ENCODE measurements around the gene SKAP1.
"Not testable (repeated sequence)": the region's sequence is repeated elsewhere in the genome, so short reads cannot be mapped to it uniquely, and the experiment has no call there.

SKAP1 gene

GRCh38 chr17:48373130-48373830, 56.7 kb downstream of the SKAP1 start:
- DNase-seq (ENCODE audit: low read depth in 2 of 2) = no peak

DNA sequence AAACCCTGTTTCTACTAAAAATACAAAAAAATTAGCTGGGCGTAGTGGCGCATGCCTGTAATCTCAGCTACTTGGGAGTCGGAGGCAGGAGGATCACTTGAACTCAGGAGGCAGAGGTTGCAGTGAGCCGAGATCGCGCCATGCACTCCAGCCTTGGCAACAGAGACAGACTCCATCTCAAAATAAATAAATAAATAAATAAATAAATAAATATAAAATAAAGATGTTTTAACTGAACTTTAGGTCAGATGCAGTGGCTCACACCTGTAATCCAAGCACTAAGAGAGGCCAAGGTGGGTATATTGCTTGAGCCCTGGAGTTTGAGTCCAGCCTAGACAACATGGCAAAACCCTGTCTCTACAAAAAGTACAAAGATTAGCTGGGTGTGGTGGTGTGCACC, 61.0 kb downstream of the SKAP1 start:
- not testable (repeated sequence) for DNase-seq (ENCODE audit: low read depth in 2 of 2)

DNA sequence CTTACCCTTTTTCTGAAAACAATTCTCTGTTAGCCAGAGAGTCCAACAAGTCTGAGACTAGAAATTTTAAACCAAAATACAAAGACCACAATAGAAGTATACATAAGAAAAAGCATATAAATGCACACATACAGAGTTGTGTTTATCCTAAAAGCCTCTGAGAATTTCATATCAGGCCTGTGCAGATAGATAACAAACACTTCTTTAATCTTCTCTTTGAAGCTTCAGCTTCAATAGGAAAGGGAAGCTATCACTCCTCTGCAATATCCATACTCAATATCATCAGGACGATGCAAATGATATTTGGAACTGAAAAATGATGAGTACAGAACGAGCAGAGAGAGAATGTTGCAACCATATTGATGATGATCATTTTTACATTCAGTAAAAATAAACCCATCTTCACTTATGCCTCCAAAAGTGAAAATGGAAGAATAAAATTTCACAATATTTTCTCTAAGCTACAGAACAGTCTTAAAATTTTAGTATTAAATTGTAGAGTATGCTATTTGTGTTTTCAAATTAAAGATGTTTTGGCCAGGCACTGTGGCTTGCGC, 61.6 kb downstream of the SKAP1 start:
- DNase-seq (ENCODE audit: low read depth in 2 of 2) = no peak

DNA sequence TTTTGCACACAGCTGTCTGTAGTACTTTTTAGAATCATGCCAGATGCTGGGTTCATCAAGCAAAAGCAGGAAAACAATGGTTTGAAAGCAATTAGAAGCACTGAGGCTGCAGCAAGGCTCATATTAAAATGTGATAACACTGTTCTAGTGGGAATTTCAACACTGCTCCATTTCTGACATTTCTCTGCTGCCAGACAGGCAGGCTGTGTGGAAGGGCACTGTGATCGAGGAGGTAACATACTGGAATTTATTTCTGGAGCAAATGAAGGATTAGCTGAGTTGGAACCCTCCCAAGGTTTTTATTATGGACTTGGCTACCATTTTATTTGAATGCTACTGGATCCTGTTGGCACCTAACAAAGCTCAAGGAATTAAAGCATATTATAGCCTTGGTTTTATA, 66.9 kb downstream of the SKAP1 start:
- no peak for DNase-seq (ENCODE audit: low read depth in 2 of 2)

GRCh38 chr17:48360861-48361633, 69.0 kb downstream of the SKAP1 start:
- DNase-seq (ENCODE audit: low read depth in 2 of 2) = not testable (repeated sequence)

GRCh38 chr17:48357779-48358602, 72.0 kb downstream of the SKAP1 start:
- DNase-seq (ENCODE audit: low read depth in 2 of 2) = no peak

DNA sequence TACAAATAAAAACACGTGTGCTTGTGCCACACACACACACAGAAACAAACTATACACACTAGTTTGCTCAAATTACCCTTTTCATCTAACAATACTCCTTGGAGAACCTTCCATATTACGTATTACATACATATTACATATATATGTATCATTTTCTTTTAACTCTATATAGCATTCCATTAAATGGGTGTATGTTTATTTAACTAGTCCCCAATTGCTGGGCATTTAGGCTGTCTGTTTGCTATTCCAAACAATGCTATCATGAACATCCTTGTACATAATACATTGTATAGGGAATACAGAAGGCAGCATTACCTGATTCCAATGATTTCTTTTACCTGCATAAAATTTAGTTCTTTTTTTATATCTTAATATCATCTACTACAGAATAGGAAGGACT, 73.1 kb downstream of the SKAP1 start:
- no peak for DNase-seq (ENCODE audit: low read depth in 2 of 2)

DNA sequence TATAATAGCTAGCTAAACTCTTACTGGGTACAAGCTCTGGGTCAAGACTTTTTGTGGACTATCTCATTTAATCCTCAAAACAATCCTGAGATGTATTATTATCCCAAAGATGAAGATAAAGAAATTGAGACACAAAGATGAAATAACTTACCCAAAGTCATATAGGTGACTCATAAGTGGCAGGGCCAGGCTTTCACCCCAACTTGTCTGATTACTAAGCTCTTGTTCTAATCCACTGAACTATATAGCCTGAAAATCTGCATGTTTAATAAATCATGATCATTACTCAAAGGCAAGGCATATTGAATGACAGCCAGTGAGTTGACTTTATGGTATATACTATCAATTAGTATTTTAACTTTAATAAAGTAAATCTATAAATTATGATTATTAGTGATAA, 77.4 kb downstream of the SKAP1 start:
- DNase-seq (ENCODE audit: low read depth in 2 of 2) = no peak

DNA sequence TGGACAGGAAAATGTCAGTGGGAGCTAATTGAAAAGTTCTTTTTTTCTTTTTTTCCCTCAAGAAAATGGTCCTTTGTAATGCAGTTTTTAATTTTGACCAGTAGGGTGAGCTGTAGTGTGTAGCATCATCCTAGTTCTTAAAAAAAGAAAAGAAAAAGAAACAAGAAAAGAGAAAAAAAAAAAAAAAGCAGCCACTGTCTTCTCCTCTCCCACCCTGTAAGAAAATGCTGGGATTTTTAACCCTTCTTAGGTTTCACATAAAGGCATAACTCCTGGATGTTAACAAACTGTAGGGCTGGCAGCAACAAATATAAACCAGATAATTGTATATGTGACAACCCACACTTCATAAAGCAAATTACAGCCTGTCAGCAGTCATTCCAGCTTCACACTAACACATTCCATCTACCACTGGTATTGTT, 78.1 kb downstream of the SKAP1 start:
- no peak for DNase-seq (ENCODE audit: low read depth in 2 of 2)

GRCh38 chr17:48348352-48348751, 81.7 kb downstream of the SKAP1 start:
- DNase-seq (ENCODE audit: low read depth in 2 of 2) = no peak

- DNase-seq (ENCODE audit: low read depth in 2 of 2) = no peak
Observed at GRCh38 chr17:48347177-48347576, 82.8 kb downstream of the SKAP1 start.

DNA sequence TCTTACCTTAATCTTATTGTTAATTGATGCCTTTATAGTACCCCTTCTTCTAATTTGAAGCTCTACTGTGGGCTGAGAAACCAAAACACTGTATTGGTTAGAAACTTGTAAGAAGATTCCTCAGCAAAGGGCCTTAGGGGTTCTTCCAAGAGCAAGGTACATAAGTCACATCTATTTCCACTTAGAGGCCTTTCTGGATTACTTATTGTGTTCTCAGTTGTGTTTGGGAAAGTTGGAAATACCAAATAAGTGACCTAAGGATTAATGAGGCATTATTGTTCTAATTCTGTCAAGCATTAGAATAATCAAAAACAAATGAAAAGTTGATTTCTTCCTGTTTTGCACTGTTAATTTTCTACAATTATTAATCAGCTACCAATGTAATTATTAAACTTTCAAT, 85.8 kb downstream of the SKAP1 start:
- no peak for DNase-seq (ENCODE audit: low read depth in 2 of 2)

GRCh38 chr17:48340916-48341315, 89.1 kb downstream of the SKAP1 start:
- no peak for DNase-seq (ENCODE audit: low read depth in 2 of 2)

- DNase-seq (ENCODE audit: low read depth in 2 of 2) = no peak
Observed at GRCh38 chr17:48338720-48339119, 91.3 kb downstream of the SKAP1 start.

DNA sequence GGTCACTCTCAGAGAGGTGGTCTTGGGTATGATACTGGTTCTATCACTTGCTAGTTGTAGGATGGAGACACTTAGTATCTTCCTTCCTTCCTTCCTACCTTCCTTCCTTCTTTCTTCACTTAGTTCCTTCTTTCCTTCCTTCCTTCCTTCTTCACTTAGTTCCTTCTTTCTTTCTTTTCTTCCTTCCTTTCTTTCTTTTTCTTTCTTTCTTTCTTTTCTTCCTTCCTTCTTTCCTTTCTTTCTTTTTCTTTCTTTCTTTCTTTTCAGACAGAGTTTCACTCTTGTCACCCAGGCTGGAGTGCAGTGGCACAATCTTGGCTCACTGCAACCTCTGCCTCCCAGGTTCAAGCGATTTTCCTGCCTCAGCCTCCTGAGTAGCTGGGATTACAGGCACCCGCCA, 92.1 kb downstream of the SKAP1 start:
- not testable (repeated sequence) for DNase-seq (ENCODE audit: low read depth in 2 of 2)

DNA sequence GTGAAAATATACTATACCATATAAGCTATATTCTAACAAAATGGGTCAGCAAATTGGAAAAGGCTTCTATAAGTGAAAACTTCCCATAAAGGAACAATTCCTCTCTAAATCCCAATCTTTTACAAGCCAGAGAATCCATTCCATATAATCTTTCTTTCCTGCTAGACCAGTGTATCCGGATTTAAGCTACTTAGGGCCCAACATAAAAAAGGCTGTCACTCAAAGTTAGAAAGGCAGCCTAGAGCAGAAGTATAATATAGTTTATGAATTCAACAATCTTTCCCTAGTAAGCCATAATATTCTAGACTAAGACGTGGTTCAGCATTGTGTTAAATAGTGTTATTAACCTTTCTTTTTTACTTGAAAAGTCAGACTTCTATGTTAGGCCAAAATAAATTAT, 93.0 kb downstream of the SKAP1 start:
- DNase-seq (ENCODE audit: low read depth in 2 of 2) = no peak

GRCh38 chr17:48335858-48336500, 94.0 kb downstream of the SKAP1 start:
- no peak for DNase-seq (ENCODE audit: low read depth in 2 of 2)

DNA sequence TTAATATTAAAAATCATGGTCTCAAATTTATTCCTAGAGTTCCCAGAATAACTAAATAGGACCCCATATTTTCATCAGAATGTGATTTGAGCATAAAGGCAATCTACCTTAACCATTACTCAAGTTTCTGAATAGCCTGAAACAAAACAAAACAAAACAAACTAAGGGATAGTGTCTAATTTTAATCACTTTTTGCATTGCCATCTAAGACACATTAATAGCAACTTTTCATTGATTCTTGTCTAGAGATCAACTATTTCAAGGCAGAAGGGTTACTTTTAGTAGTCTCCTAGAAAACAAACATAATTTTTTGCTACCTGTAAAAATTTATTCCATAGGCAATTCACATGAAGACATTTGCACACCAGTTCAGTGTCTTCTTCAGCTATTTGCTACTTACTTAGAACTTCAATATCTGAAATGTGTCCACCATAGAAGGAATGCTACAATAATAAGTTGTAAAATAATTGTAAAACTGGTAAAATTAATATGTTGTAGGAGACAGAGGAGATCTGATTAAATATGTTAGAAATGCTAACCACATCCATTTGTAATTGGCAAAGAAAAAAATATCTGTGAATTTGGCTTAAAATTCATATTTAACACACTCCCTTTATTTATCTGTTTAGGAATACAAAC, 94.7 kb downstream of the SKAP1 start:
- DNase-seq (ENCODE audit: low read depth in 2 of 2) = no peak

DNA sequence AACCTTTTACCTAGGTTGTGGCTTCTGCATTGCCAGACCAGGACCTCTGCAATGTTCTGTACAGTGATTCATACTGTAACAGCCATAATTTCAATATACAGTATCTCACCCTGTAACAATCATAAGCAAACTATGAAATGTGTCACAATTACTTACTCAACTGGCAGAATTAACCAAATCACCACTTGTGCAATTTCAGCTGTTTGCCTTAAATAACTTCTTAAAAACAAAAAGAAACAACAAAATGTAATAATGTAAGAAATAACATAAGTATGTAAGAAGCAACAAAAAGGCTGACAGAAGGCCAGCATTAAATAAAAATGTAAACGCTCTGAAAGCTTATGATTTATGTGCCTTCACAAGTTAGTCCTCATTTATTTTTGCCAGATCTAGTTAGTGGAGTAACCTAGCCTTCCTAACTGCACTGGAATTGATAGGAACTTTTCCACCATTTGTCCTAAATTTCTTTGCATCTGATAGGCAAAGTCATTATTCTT, 96.9 kb downstream of the SKAP1 start:
- no peak for DNase-seq (ENCODE audit: low read depth in 2 of 2)

- no peak for DNase-seq (ENCODE audit: low read depth in 2 of 2)
Observed at GRCh38 chr17:48330887-48331286, 99.1 kb downstream of the SKAP1 start.

- DNase-seq (ENCODE audit: low read depth in 2 of 2) = no peak
Observed at GRCh38 chr17:48330421-48330820, 99.6 kb downstream of the SKAP1 start.
